Measurements from ENCODE around the gene ACTRT3. TPM values are rescaled to one million over a fixed set of nuclear protein-coding genes. Genes with fewer than 3 reads are reported as not detected.

Gene ACTRT3
- total and polyA plus RNA-seq, 4 donors = 1.3 to 2.3 (median 1.5) TPM

GRCh38 chr3:169813278-169813677, 43.9 kb upstream of the ACTRT3 start:
- H3K27ac ChIP-seq (ENCODE audit: low read depth in 1 of 2, low read length in 2 of 2) = no peak overlapping the region
- DNase-seq (ENCODE audit: low spot score) = no peak
- H3K9ac ChIP-seq (ENCODE audit: low read depth in 1 of 2, low read length in 2 of 2) = no peak overlapping the region
- no peaks in the 10 kb centered on the region for H3K27me3 ChIP-seq (ENCODE audit: control insufficient read depth in 4 of 4, insufficient read depth in 4 of 4, low read length in 3 of 4)
- no peaks in the 10 kb centered on the region for H3K36me3 ChIP-seq (ENCODE audit: control insufficient read depth in 4 of 4, insufficient read depth in 3 of 4, low read depth in 1 of 4, low read length in 3 of 4)
- H3K9me3 ChIP-seq (ENCODE audit: control insufficient read depth in 4 of 4, low read length in 3 of 4) = peaks cover 0 to 9% (median 0%) of the 10 kb centered on the region in 4 donors
- TF ChIP-seq JUND (IDR thresholded peaks at IDR 0.05) (no peak), NR2F2 (IDR thresholded peaks at IDR 0.05) (no peak), HNF4A (conservative IDR thresholded peaks at IDR 0.05) (no peak), HNF4G (IDR thresholded peaks at IDR 0.05) (no peak), EGR1 (IDR thresholded peaks at IDR 0.05; ENCODE audit: low read depth in 2 of 2) (no peak), FOXA1 (IDR thresholded peaks at IDR 0.05) (no peak), TAF1 (conservative IDR thresholded peaks at IDR 0.05) (no peak), RXRA (IDR thresholded peaks at IDR 0.05) (no peak), RAD21 (IDR thresholded peaks at IDR 0.05) (no peak), FOXA2 (IDR thresholded peaks at IDR 0.05) (no peak), REST (IDR thresholded peaks at IDR 0.05) (no peak), ATF3 (IDR thresholded peaks at IDR 0.05) (no peak), CTCF (IDR thresholded peaks at IDR 0.05; ENCODE audit: low read depth, low read length, missing input control) (no peak), YY1 (IDR thresholded peaks at IDR 0.05) (no peak), GABPA (IDR thresholded peaks at IDR 0.05 in 1 of 2, conservative IDR thresholded peaks at IDR 0.05 in 1 of 2) (no peak), SP1 (IDR thresholded peaks at IDR 0.05) (no peak), ZBTB33 (IDR thresholded peaks at IDR 0.05) (no peak)
- TF ChIP-seq, protein P1, sequence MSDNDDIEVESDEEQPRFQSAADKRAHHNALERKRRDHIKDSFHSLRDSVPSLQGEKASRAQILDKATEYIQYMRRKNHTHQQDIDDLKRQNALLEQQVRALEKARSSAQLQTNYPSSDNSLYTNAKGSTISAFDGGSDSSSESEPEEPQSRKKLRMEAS (IDR thresholded peaks at IDR 0.05) = no peak
- H3K4me3 ChIP-seq (ENCODE audit: low read depth in 1 of 3, low read length in 3 of 3) = peak overlapping the region; percentile 40 to 55 (median 50)
- WGBS = 47% methylated on average over 8 of the region's 8 CpGs
- H3K4me1 ChIP-seq (ENCODE audit: control insufficient read depth in 4 of 4, insufficient read depth in 4 of 4, low read length in 3 of 4) = peaks cover 4 to 23% (median 17%) of the 10 kb centered on the region in 4 donors
